Neural cell (in vitro differentiated cells): ENCODE results near the gene LMAN2.

Experiments
- EZH2 ChIP-seq: fragments of 200-600, 300-800 bp; shearing (Covaris generic), sonication (generic); IDR thresholded peaks from 2 replicates; pipeline ENCODE4 v1.6.1; 2014; ENCODE audit warnings: antibody characterized with exemption, low read length, borderline replicate concordance, mild to moderate bottlenecking; ENCODE audit not compliant: insufficient read depth, poor library complexity, severe bottlenecking
- TF ChIP-seq, protein P1 (sequence below): IDR thresholded peaks from 2 replicates; pipeline ENCODE4 v1.6.1; 2012; ENCODE audit warnings: borderline replicate concordance
- TF ChIP-seq, protein P2 (sequence below): fragments of 450-650 bp; IDR thresholded peaks from 2 replicates; pipeline ENCODE4 v1.5.1; 2014; ENCODE audit warnings: antibody characterized with exemption, mild to moderate bottlenecking, moderate library complexity; ENCODE audit not compliant: poor library complexity, severe bottlenecking

DNA sequence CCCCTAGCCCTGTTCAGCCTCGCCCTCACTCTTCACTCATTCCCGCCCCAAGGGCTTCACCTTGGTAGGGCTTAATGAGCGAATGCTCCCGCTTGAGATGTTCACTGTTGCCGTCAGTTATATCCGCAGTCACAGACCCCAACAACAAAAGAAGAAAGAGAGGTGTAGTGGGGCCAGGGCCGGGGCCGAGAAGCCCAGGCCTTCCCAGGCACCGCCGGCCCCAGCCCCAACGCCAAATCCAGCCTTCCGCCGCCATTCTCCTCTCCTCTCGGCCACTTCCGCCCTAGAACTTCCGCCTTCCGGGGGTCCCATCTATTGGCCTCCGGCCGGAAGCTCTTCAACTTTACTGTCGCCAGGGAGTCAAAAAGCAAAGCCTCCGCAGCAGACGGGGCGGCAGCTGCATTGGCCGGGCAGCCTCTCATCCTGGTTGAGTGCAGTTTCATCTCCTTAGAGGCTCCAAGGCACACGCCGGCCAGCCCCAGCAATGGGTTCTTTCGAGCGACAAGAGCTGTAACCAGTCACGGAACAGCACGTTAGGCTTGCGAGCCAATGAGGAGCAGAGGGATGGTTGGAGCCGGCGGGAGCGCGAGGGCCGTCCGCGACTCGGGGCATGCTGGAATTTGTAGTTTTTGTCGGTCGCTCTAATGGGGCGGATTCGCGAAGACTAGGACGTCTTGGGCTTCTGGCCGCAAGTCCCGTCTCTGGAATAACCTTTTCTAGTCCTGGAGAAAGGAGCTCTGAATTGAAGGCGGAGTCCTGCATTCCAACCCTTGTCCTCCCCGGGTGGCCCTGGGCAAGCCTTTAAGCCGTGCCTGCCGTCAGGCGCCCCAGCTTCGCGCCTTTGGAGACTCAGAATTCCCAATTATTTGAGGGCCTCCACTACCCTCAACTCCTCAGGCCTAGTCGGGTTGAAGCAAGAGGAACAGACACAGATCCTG lies at the start of gene LMAN2:
- TF ChIP-seq, protein P1, sequence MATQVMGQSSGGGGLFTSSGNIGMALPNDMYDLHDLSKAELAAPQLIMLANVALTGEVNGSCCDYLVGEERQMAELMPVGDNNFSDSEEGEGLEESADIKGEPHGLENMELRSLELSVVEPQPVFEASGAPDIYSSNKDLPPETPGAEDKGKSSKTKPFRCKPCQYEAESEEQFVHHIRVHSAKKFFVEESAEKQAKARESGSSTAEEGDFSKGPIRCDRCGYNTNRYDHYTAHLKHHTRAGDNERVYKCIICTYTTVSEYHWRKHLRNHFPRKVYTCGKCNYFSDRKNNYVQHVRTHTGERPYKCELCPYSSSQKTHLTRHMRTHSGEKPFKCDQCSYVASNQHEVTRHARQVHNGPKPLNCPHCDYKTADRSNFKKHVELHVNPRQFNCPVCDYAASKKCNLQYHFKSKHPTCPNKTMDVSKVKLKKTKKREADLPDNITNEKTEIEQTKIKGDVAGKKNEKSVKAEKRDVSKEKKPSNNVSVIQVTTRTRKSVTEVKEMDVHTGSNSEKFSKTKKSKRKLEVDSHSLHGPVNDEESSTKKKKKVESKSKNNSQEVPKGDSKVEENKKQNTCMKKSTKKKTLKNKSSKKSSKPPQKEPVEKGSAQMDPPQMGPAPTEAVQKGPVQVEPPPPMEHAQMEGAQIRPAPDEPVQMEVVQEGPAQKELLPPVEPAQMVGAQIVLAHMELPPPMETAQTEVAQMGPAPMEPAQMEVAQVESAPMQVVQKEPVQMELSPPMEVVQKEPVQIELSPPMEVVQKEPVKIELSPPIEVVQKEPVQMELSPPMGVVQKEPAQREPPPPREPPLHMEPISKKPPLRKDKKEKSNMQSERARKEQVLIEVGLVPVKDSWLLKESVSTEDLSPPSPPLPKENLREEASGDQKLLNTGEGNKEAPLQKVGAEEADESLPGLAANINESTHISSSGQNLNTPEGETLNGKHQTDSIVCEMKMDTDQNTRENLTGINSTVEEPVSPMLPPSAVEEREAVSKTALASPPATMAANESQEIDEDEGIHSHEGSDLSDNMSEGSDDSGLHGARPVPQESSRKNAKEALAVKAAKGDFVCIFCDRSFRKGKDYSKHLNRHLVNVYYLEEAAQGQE: no peak
- TF ChIP-seq, protein P2, sequence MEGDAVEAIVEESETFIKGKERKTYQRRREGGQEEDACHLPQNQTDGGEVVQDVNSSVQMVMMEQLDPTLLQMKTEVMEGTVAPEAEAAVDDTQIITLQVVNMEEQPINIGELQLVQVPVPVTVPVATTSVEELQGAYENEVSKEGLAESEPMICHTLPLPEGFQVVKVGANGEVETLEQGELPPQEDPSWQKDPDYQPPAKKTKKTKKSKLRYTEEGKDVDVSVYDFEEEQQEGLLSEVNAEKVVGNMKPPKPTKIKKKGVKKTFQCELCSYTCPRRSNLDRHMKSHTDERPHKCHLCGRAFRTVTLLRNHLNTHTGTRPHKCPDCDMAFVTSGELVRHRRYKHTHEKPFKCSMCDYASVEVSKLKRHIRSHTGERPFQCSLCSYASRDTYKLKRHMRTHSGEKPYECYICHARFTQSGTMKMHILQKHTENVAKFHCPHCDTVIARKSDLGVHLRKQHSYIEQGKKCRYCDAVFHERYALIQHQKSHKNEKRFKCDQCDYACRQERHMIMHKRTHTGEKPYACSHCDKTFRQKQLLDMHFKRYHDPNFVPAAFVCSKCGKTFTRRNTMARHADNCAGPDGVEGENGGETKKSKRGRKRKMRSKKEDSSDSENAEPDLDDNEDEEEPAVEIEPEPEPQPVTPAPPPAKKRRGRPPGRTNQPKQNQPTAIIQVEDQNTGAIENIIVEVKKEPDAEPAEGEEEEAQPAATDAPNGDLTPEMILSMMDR: peak; percentile 32
- no peak for TF ChIP-seq EZH2
